HEK293 (cell line): ENCODE data around the gene EPB41L2.

Experiments used
- CTCF ChIA-PET: fragments of 350-600 bp; formaldehyde crosslinking; extraction: SDS; loops from one replicate; lab custom pipeline; 2021; ENCODE audit warnings: antibody characterized with exemption; lab: Yijun Ruan, JAX
- POLR2A ChIA-PET: fragments of 300-600 bp; formaldehyde crosslinking; extraction: SDS; loops from one replicate; lab custom pipeline; 2020; ENCODE audit warnings: antibody characterized with exemption, inconsistent platforms; lab: Yijun Ruan, JAX
- H3K27ac ChIP-seq: fragments of 200-500 bp; sonication (Bioruptor generic); 2 replicates; pipeline ENCODE4 v1.5.1; 2014; ENCODE audit warnings: low read depth, low read length, control low read depth, inconsistent platforms; ENCODE audit errors: extremely low read depth
- H3K36me3 ChIP-seq, 2 experiments: fragments of 200-500 bp in 1 of 2; sonication (Bioruptor generic) in 1 of 2; 1 replicate in 1 of 2; 2 replicates in 1 of 2; pipeline ENCODE4 v1.5.1; 2014 to 2017; ENCODE audit warnings: inconsistent platforms in 2 of 2, low read length in 2 of 2; ENCODE audit not compliant: control insufficient read depth in 2 of 2, insufficient read depth in 1 of 2
- H3K4me1 ChIP-seq: fragments of 200-500 bp; sonication (Bioruptor generic); 2 replicates; pipeline ENCODE4 v1.5.1; 2014; ENCODE audit warnings: mild to moderate bottlenecking, low read length, inconsistent platforms; ENCODE audit not compliant: control insufficient read depth, insufficient read depth
- H3K4me3 ChIP-seq: 2 replicates; pipeline ENCODE4 v1.5.1; 2011; ENCODE audit warnings: low read depth, mild to moderate bottlenecking, control low read depth, low read length, moderate library complexity
- H3K9me3 ChIP-seq: fragments of 200-500 bp; sonication (Bioruptor generic); 2 replicates; pipeline ENCODE4 v1.5.1; 2014; ENCODE audit warnings: low read depth, low read length, inconsistent platforms; ENCODE audit not compliant: control insufficient read depth, insufficient read depth
- EGR2 ChIP-seq: fragments of 450-650 bp; formaldehyde crosslinking; IDR thresholded peaks from 2 replicates; pipeline ENCODE4 v1.5.1; 2016; ENCODE audit warnings: low read depth, missing biosample characterization, missing genetic modification characterization
- ELK4 ChIP-seq: IDR thresholded peaks from 2 replicates; pipeline ENCODE4 v1.6.1; 2011; ENCODE audit warnings: mild to moderate bottlenecking, low read depth, low read length, borderline replicate concordance
- HOXD13 ChIP-seq: sonication (generic); formaldehyde crosslinking; IDR thresholded peaks from 2 replicates; pipeline ENCODE4 v1.8.0; 2022; ENCODE audit warnings: missing genetic modification reagents, borderline replicate concordance
- INSM2 ChIP-seq: fragments of 450-650 bp; formaldehyde crosslinking; IDR thresholded peaks from 2 replicates; pipeline ENCODE4 v1.5.1; 2016; ENCODE audit warnings: missing biosample characterization, missing genetic modification characterization
- PRDM1 ChIP-seq: fragments of 450-650 bp; formaldehyde crosslinking; IDR thresholded peaks from 2 replicates; pipeline ENCODE4; 2016; ENCODE audit warnings: missing biosample characterization, missing genetic modification characterization
- PRDM10 ChIP-seq: fragments of 450-650 bp; formaldehyde crosslinking; IDR thresholded peaks from 2 replicates; pipeline ENCODE4 v1.5.1; 2016; ENCODE audit warnings: missing biosample characterization, missing genetic modification characterization
- RBAK ChIP-seq: fragments of 450-650 bp; formaldehyde crosslinking; IDR thresholded peaks from 2 replicates; pipeline ENCODE4 v1.5.1; 2016; ENCODE audit warnings: missing biosample characterization, missing genetic modification characterization
- SETDB1 ChIP-seq: IDR thresholded peaks from one replicate; pipeline ENCODE4 v1.6.1; 2017; ENCODE audit warnings: mild to moderate bottlenecking, low read length, moderate library complexity, mixed read lengths; ENCODE audit not compliant: insufficient read length
- ZBTB11 ChIP-seq: fragments of 450-650 bp; formaldehyde crosslinking; conservative IDR thresholded peaks from 2 replicates; pipeline ENCODE4 v1.5.1; 2016; ENCODE audit warnings: low read depth, missing biosample characterization, missing genetic modification characterization
- ZBTB8A ChIP-seq: fragments of 450-650 bp; formaldehyde crosslinking; IDR thresholded peaks from 2 replicates; pipeline ENCODE4 v1.5.1; 2016; ENCODE audit warnings: missing biosample characterization, missing genetic modification characterization
- ZEB2 ChIP-seq: fragments of 450-650 bp; formaldehyde crosslinking; IDR thresholded peaks from 2 replicates; pipeline ENCODE4 v1.5.1; 2016; ENCODE audit warnings: missing biosample characterization, missing genetic modification characterization
- ZNF157 ChIP-seq: fragments of 450-650 bp; formaldehyde crosslinking; IDR thresholded peaks from 2 replicates; pipeline ENCODE4 v1.5.1; 2016; ENCODE audit warnings: missing biosample characterization, missing genetic modification characterization
- ZNF184 ChIP-seq: fragments of 450-650 bp; IDR thresholded peaks from 2 replicates; pipeline ENCODE4 v1.5.1; 2018; ENCODE audit warnings: missing biosample characterization, mild to moderate bottlenecking, missing genetic modification characterization
- ZNF221 ChIP-seq: fragments of 450-650 bp; formaldehyde crosslinking; IDR thresholded peaks from 2 replicates; pipeline ENCODE4 v1.5.1; 2017; ENCODE audit warnings: missing biosample characterization, missing genetic modification characterization, borderline replicate concordance
- ZNF324 ChIP-seq: fragments of 450-650 bp; formaldehyde crosslinking; IDR thresholded peaks from 2 replicates; pipeline ENCODE4 v1.5.1; 2016; ENCODE audit warnings: missing biosample characterization, missing genetic modification characterization
- ZNF335 ChIP-seq: fragments of 450-650 bp; formaldehyde crosslinking; conservative IDR thresholded peaks from 2 replicates; pipeline ENCODE4 v1.5.1; 2016; ENCODE audit warnings: missing biosample characterization, missing genetic modification characterization
- ZNF394 ChIP-seq: fragments of 450-650 bp; formaldehyde crosslinking; IDR thresholded peaks from 2 replicates; pipeline ENCODE4 v1.5.1; 2016; ENCODE audit warnings: missing biosample characterization, missing genetic modification characterization, mild to moderate bottlenecking, moderate library complexity, borderline replicate concordance
- ZNF473 ChIP-seq: fragments of 450-650 bp; formaldehyde crosslinking; IDR thresholded peaks from 2 replicates; pipeline ENCODE4 v1.5.1; 2017; ENCODE audit warnings: missing biosample characterization, missing genetic modification characterization
- ZNF501 ChIP-seq: fragments of 450-650 bp; formaldehyde crosslinking; IDR thresholded peaks from 2 replicates; pipeline ENCODE4 v1.5.1; 2016; ENCODE audit warnings: missing biosample characterization, missing genetic modification characterization
- ZNF555 ChIP-seq: fragments of 450-650 bp; formaldehyde crosslinking; conservative IDR thresholded peaks from 2 replicates; pipeline ENCODE4 v1.5.1; 2017; ENCODE audit warnings: missing biosample characterization, mild to moderate bottlenecking, missing genetic modification characterization, inconsistent platforms
- ZNF558 ChIP-seq: fragments of 450-650 bp; formaldehyde crosslinking; IDR thresholded peaks from 2 replicates; pipeline ENCODE4 v1.5.1; 2016; ENCODE audit warnings: missing biosample characterization, missing genetic modification characterization
- ZNF560 ChIP-seq: fragments of 450-650 bp; formaldehyde crosslinking; IDR thresholded peaks from 2 replicates; pipeline ENCODE4 v1.5.1; 2017; ENCODE audit warnings: missing biosample characterization, missing genetic modification characterization, borderline replicate concordance
- ZNF580 ChIP-seq: fragments of 450-650 bp; formaldehyde crosslinking; IDR thresholded peaks from 2 replicates; pipeline ENCODE4 v1.5.1; 2016; ENCODE audit warnings: missing biosample characterization, missing genetic modification characterization
- ZNF585B ChIP-seq: fragments of 450-650 bp; formaldehyde crosslinking; IDR thresholded peaks from 2 replicates; pipeline ENCODE4 v1.5.1; 2016; ENCODE audit warnings: missing biosample characterization, missing genetic modification characterization
- ZNF610 ChIP-seq: fragments of 450-650 bp; formaldehyde crosslinking; IDR thresholded peaks from 2 replicates; pipeline ENCODE4 v1.5.1; 2016; ENCODE audit warnings: missing biosample characterization, missing genetic modification characterization, borderline replicate concordance
- ZNF670 ChIP-seq: fragments of 450-650 bp; formaldehyde crosslinking; IDR thresholded peaks from 2 replicates; pipeline ENCODE4 v1.5.1; 2016; ENCODE audit warnings: missing biosample characterization, missing genetic modification characterization, low read depth
- ZNF785 ChIP-seq: fragments of 450-650 bp; formaldehyde crosslinking; IDR thresholded peaks from 2 replicates; pipeline ENCODE4 v1.5.1; 2016; ENCODE audit warnings: missing biosample characterization, missing genetic modification characterization
- ZSCAN30 ChIP-seq: fragments of 450-650 bp; IDR thresholded peaks from 2 replicates; pipeline ENCODE4 v1.5.1; 2018; ENCODE audit warnings: missing biosample characterization, mild to moderate bottlenecking, missing genetic modification characterization, moderate library complexity

The EPB41L2 gene

GRCh38 chr6:131063028-131063763, at the start of gene EPB41L2:
TSS of gene EPB41L2 (minus strand) at chr6:131063245. CDS start at chr6:130956485, 106,760 bp downstream.
- peaks cover 11% of the 10 kb centered on the region for H3K4me1 ChIP-seq
- POLR2A ChIA-PET, result interaction anchor here (0.6 to 1.3 kb wide), 12 partner anchors 10 to 176 kb away, joined by 3 to 4 read pairs (median 3); no protein-coding TSS in a partner anchor
- CTCF ChIA-PET, result interaction anchor here (0.6 kb wide), 1 partner anchor 180 kb away, joined by 3 read pairs; no protein-coding TSS in a partner anchor
- H3K36me3 ChIP-seq, result no peaks in the 10 kb centered on the region
- H3K9me3 ChIP-seq, result no peaks in the 10 kb centered on the region
- peak within 1 kb of the TSS; percentile 87 for H3K27ac ChIP-seq
- peak within 1 kb of the TSS; percentile 62 for H3K4me3 ChIP-seq
- TF ChIP-seq ZNF324 (tag by site-specific recombination) (no peak), INSM2 (tag by site-specific recombination) (no peak), ZNF157 (tag by site-specific recombination) (no peak), ZSCAN30 (tag by site-specific recombination) (no peak; the same call in 1 of the 2 replicates), PRDM1 (tag by site-specific recombination) (peak; percentile 63), ELK4 (no peak), PRDM10 (tag by site-specific recombination) (peak; percentile 74), SETDB1 (no peak), ZNF555 (tag by site-specific recombination) (no peak), HOXD13 (CRISPR knock-in tag) (no peak), ZNF580 (no peak), ZNF501 (tag by site-specific recombination) (no peak), ZNF558 (no peak), ZNF473 (no peak), ZNF785 (tag by site-specific recombination) (no peak), EGR2 (tag by site-specific recombination) (peak; percentile 4; the same call in 1 of the 2 replicates), ZNF670 (tag by site-specific recombination) (no peak), ZNF394 (no peak), ZNF585B (tag by site-specific recombination) (no peak), ZBTB11 (tag by site-specific recombination) (peak; percentile 21; the same call in 1 of the 2 replicates), ZBTB8A (tag by site-specific recombination) (peak; percentile 85), ZNF221 (tag by site-specific recombination) (no peak), ZNF335 (tag by site-specific recombination) (no peak; the same call in 1 of the 2 replicates), ZNF610 (0 out of 2 replicates have a peak, but pooled peaks have one; percentile 13), ZNF560 (tag by site-specific recombination) (no peak), ZEB2 (tag by site-specific recombination) (0 out of 2 replicates have a peak, but pooled peaks have one; percentile 39), ZNF184 (tag by site-specific recombination) (no peak), RBAK (tag by site-specific recombination) (no peak)
